Psoas muscle (tissue), 8 donors: ENCODE data around the gene TBCD. TPM values are rescaled to one million over a fixed set of nuclear protein-coding genes. Genes with fewer than 3 reads are reported as not detected.

Experiments used
- ATAC-seq, 4 donors: fragments of 200-7000 bp; cut with Tn5 transposase; one replicate each; pipeline ENCODE4 v1.9.1; 2020; ENCODE audit warnings: moderate library complexity in 3 of 4, mild to moderate bottlenecking in 2 of 4
- DNase-seq, 2 donors: peaks; one replicate each; pipeline ENCODE4 v3.0.0-alpha.2; 2020
- H3K27ac ChIP-seq: fragments of 200-600 bp; one replicate; pipeline ENCODE4 v1.8.0; 2022
- H3K27me3 ChIP-seq, 3 donors: fragments of 200-600 bp in 1 of 3; one replicate each; pipeline versions ENCODE4 v1.6.1 to v1.8.0; 2013 to 2022; ENCODE audit warnings: low read length in 2 of 3, mild to moderate bottlenecking in 2 of 3, moderate library complexity in 1 of 3; ENCODE audit not compliant: insufficient read depth in 3 of 3
- H3K36me3 ChIP-seq, 2 donors: fragments of 200-600 bp in 1 of 2; one replicate each; pipeline versions ENCODE4 v1.6.1 to v1.8.0; 2013 to 2022; ENCODE audit warnings: low read depth in 1 of 2, mild to moderate bottlenecking in 1 of 2, moderate library complexity in 1 of 2; ENCODE audit not compliant: insufficient read depth in 1 of 2
- H3K4me1 ChIP-seq: fragments of 200-600 bp; one replicate; pipeline ENCODE4 v1.8.0; 2022
- H3K4me3 ChIP-seq: fragments of 200-600 bp; one replicate; pipeline ENCODE4 v1.8.0; 2022; ENCODE audit warnings: mild to moderate bottlenecking
- H3K9me3 ChIP-seq: fragments of 200-600 bp; one replicate; pipeline ENCODE4 v1.8.0; 2022
- WGBS, 3 donors: extraction: QIAGEN DNeasy Blood & Tissue Kit; methylation state at CpG; one replicate each; pipeline versions ENCODE4 v1.1.6 to v1.1.7; 2013; 5-methylcytosine and 5-hydroxymethylcytosine counted together
- intact Hi-C, 2 donors: fragments of 100-400 bp; cut with DNase I; formaldehyde crosslinking; loops; one replicate each; pipeline versions ENCODE4 v1.11.0 to v1.14.2; 2022
- polyA plus RNA-seq, 3 donors: library from polyadenylated mRNA; stranded (reverse); fragments of 200-250 nt; gene quantifications; one replicate each; pipeline ENCODE4 v1.2.3, GENCODE V29; 2013
- total RNA-seq, 4 donors: library from RNA; stranded (reverse); fragmentation: NEBNext Ultra II Directional in 2 of 4; extraction: Animal tissue kit (Norgen Biotek cat#: 25700) in 2 of 4; gene quantifications; one replicate each; pipeline versions ENCODE4 v1.2.1 to v1.2.4, GENCODE V29; 2021 to 2023
- TF ChIP-seq, protein P1 (sequence below): fragments of 200-600 bp; IDR thresholded peaks from one replicate; pipeline ENCODE4 v1.8.0; 2022; ENCODE audit warnings: antibody characterized with exemption
- donor health status: healthy with polysubstance abuse.
- donor health status: DM: no; HTN: no; CAD: no; lungs with moderate emphysema.
- donor health status: Bipolar disorder and iron deficiency.
- donor health status: healthy.
- donor health status: DM: yes; HTN: yes; CAD: no.
- donor health status: DM: no; HTN: no; CAD: no.
- donor health status: DM: no; HTN: no; CAD: no.
- donor health status: DM: yes; HTN: yes; CAD: no.

TBCD gene
- total and polyA plus RNA-seq, 7 donors: 28.2 to 65.0 (median 36.5) TPM

DNA sequence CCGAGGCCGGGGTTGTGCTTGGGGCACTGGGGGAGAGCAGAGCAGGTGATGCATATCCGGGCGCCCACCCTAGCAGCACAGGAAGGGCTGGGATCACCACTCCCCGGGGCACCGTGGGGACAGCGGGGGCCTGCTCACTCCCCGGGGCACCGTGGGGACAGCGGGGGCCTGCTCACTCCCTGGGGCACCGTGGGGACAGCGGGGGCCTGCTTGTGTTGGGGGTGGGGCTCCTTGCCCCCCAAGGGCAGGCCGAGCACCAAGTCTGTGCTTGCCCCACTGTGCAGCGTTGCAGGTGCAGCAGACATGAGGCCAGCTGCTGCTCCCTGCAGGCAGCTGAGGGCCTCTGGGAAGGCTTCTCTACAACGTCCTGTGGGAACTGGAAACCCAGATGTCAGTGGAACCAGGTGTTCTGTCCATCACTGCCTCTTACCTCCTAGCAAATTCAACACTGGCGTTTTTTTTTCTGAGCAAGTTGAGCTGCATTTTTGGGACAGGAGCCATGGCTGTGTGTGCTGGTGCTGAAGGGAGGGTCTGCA, 112.9 kb downstream of the TBCD start:
- peak in 1 of 2 donors; percentile 48 for DNase-seq
- TF ChIP-seq, protein P1, sequence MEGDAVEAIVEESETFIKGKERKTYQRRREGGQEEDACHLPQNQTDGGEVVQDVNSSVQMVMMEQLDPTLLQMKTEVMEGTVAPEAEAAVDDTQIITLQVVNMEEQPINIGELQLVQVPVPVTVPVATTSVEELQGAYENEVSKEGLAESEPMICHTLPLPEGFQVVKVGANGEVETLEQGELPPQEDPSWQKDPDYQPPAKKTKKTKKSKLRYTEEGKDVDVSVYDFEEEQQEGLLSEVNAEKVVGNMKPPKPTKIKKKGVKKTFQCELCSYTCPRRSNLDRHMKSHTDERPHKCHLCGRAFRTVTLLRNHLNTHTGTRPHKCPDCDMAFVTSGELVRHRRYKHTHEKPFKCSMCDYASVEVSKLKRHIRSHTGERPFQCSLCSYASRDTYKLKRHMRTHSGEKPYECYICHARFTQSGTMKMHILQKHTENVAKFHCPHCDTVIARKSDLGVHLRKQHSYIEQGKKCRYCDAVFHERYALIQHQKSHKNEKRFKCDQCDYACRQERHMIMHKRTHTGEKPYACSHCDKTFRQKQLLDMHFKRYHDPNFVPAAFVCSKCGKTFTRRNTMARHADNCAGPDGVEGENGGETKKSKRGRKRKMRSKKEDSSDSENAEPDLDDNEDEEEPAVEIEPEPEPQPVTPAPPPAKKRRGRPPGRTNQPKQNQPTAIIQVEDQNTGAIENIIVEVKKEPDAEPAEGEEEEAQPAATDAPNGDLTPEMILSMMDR: no peak
- peaks cover 0 to 2% of the 10 kb centered on the region in 2 donors for H3K36me3 ChIP-seq
- no peak overlapping the region for H3K27ac ChIP-seq
- intact Hi-C loops: loop anchor here in 1 of 2 donors (5.0 kb wide), 1 partner anchor 57 kb away; no protein-coding TSS in a partner anchor
- no peaks in the 10 kb centered on the region for H3K9me3 ChIP-seq
- H3K27me3 ChIP-seq: no peaks in the 10 kb centered on the region
- 54 to 70% (median 65%) methylated on average over 11 to 16 of the region's 16 CpGs for WGBS, 3 donors
- peaks cover 31% of the 10 kb centered on the region for H3K4me1 ChIP-seq
- ATAC-seq: no peak
- H3K4me3 ChIP-seq: no peak overlapping the region

DNA sequence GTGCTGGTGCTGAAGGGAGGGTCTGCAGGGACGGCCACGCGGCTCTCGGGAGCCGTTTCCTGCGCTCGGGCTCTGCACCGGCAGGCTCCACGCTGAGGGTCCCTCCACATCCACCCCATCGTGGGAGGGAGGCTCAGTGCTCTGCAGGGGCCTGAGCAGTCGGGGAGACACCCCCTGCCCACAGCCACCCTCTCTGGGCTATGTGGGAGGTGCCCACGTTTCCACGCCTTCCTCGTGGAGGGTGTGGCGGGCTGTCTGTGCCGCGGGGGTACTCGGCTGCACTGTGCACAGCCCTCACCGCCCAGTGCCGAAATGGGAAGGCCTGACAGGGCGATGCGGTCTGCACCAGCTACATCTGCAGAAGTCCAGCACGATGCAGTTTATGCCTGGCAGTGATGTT, 113.4 kb downstream of the TBCD start:
- Histone ChIP-seq H3K9me3 (no peaks in the 10 kb centered on the region), H3K27ac (no peak overlapping the region), H3K27me3 (no peaks in the 10 kb centered on the region), H3K36me3 (peaks cover 0 to 7% of the 10 kb centered on the region in 2 donors), H3K4me1 (peaks cover 29% of the 10 kb centered on the region), H3K4me3 (no peak overlapping the region)
- TF ChIP-seq, protein P1: no peak
- WGBS, 3 donors: 65 to 73% (median 69%) methylated on average over 23 of the region's 23 CpGs
- DNase-seq: peak in 1 of 2 donors; percentile 39
- intact Hi-C loops: loop anchor here in 1 of 2 donors (5.0 kb wide), 1 partner anchor 58 kb away; no protein-coding TSS in a partner anchor
- ATAC-seq: no peak

DNA sequence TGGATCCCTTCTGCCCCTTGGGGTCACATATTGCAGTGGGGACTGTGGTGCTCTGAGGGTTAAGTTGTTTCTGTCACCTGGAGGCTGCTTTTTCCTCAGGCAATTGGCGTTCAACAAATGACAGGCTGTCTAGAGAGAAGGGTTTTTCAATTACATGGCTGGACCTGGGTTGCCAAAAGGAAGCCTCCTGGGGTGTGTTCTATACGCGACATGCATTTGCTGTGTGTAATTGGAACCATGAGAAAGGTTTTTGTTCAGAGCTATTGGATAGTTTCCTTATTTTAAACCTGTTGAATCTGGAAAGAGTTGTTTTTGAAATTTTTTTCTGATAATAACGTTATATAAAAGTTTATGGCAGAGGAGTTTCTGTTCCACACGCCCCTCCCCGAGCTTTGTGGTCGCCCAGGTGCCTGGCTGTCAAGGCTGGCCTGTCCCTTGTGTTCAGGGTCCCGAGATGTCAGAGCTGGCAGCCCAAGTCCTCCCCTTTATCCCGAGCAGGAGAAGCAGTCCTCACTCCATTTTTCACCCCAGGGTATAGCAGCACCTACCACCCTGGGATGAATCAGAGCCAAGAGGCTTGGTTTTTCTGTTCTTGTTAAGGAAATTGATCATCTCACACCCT, 114.0 kb downstream of the TBCD start:
- H3K36me3 ChIP-seq: peaks cover 0 to 13% of the 10 kb centered on the region in 2 donors
- DNase-seq: peak in 1 of 2 donors; percentile 19
- H3K27ac ChIP-seq: no peak overlapping the region
- no peak overlapping the region for H3K4me3 ChIP-seq
- H3K9me3 ChIP-seq: no peaks in the 10 kb centered on the region
- 70 to 81% (median 77%) methylated on average over 9 of the region's 9 CpGs for WGBS, 3 donors
- TF ChIP-seq, protein P1: no peak
- intact Hi-C loops: loop anchor here in 1 of 2 donors (5.0 kb wide), 1 partner anchor 59 kb away; no protein-coding TSS in a partner anchor
- no peak for ATAC-seq
- H3K27me3 ChIP-seq: no peaks in the 10 kb centered on the region
- H3K4me1 ChIP-seq: peaks cover 29% of the 10 kb centered on the region

DNA sequence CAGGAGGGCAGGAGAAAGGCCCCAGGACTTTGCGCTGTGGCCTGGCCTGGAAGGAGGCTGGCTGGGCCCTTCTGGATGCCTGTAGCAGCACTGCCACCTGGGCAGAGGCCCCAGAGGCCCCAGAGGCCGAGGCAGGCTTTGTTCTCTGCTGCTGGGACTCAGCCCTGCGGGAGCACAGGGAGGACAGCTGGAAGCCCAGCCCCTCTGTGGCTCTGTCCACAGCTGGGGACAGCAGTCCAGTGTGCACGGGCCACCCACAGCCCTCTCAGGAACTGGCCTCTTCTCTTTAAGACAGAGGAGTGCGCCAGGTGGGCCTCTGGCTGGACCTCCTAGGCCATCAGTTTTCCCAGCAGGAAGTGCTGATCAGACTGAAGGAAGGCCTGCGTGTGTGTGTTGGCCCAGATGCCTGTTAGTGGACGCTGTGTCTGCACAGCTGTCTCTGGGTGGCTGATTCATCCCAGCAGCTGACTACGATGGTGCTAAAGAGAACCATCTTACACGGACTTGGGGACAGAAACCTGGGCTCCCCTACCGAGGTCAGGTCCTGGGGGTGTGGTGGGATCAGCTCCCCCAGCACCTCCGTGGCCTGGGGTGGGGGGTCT, 114.8 kb downstream of the TBCD start:
- WGBS, 3 donors: 52 to 66% (median 56%) methylated on average over 11 of the region's 11 CpGs
- TF ChIP-seq, protein P1: no peak
- intact Hi-C loops: loop anchor here in 1 of 2 donors (5.0 kb wide), 1 partner anchor 59 kb away; no protein-coding TSS in a partner anchor
- Histone ChIP-seq H3K4me1 (peaks cover 29% of the 10 kb centered on the region), H3K36me3 (peaks cover 0 to 21% of the 10 kb centered on the region in 2 donors), H3K4me3 (no peak overlapping the region), H3K27me3 (no peaks in the 10 kb centered on the region), H3K9me3 (no peaks in the 10 kb centered on the region), H3K27ac (peak overlapping the region; percentile 61)
- DNase-seq: peak; percentile 53 to 77
- ATAC-seq: peak; percentile 62 to 75 (median 70)
